Cardiac muscle cell (in vitro differentiated cells and primary cell): ENCODE data around the gene CEP20. TPM values are rescaled to one million over a fixed set of nuclear protein-coding genes. Genes with fewer than 3 reads are reported as not detected.

Experiments used
- DNase-seq, 2 donors: peaks; one replicate each; pipeline versions ENCODE4 v3.0.0 to v3.0.0-alpha.2; 2010 to 2017; ENCODE audit warnings: low read depth in 1 of 2, low spot score in 1 of 2
- H3K27ac ChIP-seq: fragments of 200-600 bp; sonication (generic); 2 replicates; pipeline ENCODE4 v1.5.1; 2016
- H3K27me3 ChIP-seq: fragments of 200-600 bp; sonication (generic); 2 replicates; pipeline ENCODE4 v1.6.0; 2016; ENCODE audit warnings: control low read depth
- H3K36me3 ChIP-seq: fragments of 200-600 bp; sonication (generic); 2 replicates; pipeline ENCODE4 v1.5.1; 2016; ENCODE audit warnings: control low read depth
- H3K4me1 ChIP-seq: fragments of 200-600 bp; sonication (generic); 2 replicates; pipeline ENCODE4 v1.8.1; 2017; ENCODE audit warnings: low read depth, mild to moderate bottlenecking, mixed run types
- H3K4me3 ChIP-seq: fragments of 200-600 bp; sonication (generic); 2 replicates; pipeline ENCODE4 v1.5.1; 2016; ENCODE audit warnings: mild to moderate bottlenecking
- H3K9me3 ChIP-seq: fragments of 200-600 bp; sonication (generic); 2 replicates; pipeline ENCODE4 v1.5.1; 2017; ENCODE audit warnings: low read depth, mild to moderate bottlenecking, control low read depth
- CTCF ChIP-seq: IDR thresholded peaks from 2 replicates; pipeline ENCODE4 v1.5.1; 2012; ENCODE audit warnings: low read depth, mild to moderate bottlenecking, low read length
- polyA plus RNA-seq: library from polyadenylated mRNA; unstranded; fragments of >200 nt; fragmentation: Nextera tagmentation; extraction: Ambion mirVana; gene quantifications from 2 replicates; pipeline ENCODE4 v1.2.1, GENCODE V29; 2016
- total RNA-seq: library from RNA; depleted of rRNA; stranded (reverse); fragments of >200 nt; gene quantifications from 2 replicates; pipeline ENCODE4 v1.2.3, GENCODE V29; 2016

Gene CEP20
- total and polyA plus RNA-seq, 2 experiments from 2014 or later = 14.8 to 21.4 TPM

GRCh38 chr16:15886078-15886477 lies 2.3 kb downstream of the CEP20 start:
- TF ChIP-seq CTCF = no peak
- no peak for DNase-seq
- Histone ChIP-seq H3K4me1 (no peaks in the 10 kb centered on the region), H3K27me3 (no peaks in the 10 kb centered on the region), H3K9me3 (no peaks in the 10 kb centered on the region), H3K27ac (no peak overlapping the region), H3K36me3 (peaks cover 9% of the 10 kb centered on the region), H3K4me3 (no peak overlapping the region)

- no peak for DNase-seq
- Histone ChIP-seq H3K9me3 (no peaks in the 10 kb centered on the region), H3K36me3 (peaks cover 9% of the 10 kb centered on the region), H3K27me3 (no peaks in the 10 kb centered on the region), H3K4me1 (no peaks in the 10 kb centered on the region), H3K4me3 (no peak overlapping the region), H3K27ac (no peak overlapping the region)
- no peak for TF ChIP-seq CTCF
Measured at GRCh38 chr16:15885560-15886001, 2.8 kb downstream of the CEP20 start.

GRCh38 chr16:15882563-15882962 lies 5.8 kb downstream of the CEP20 start:
- peaks cover 14% of the 10 kb centered on the region for H3K36me3 ChIP-seq
- no peak for DNase-seq
- no peaks in the 10 kb centered on the region for H3K4me1 ChIP-seq
- H3K9me3 ChIP-seq = no peaks in the 10 kb centered on the region
- H3K27ac ChIP-seq = no peak overlapping the region
- H3K4me3 ChIP-seq = no peak overlapping the region
- H3K27me3 ChIP-seq = no peaks in the 10 kb centered on the region
- TF ChIP-seq CTCF = no peak

- Histone ChIP-seq H3K4me3 (no peak overlapping the region), H3K4me1 (no peaks in the 10 kb centered on the region), H3K27ac (no peak overlapping the region), H3K9me3 (no peaks in the 10 kb centered on the region), H3K36me3 (peaks cover 17% of the 10 kb centered on the region), H3K27me3 (no peaks in the 10 kb centered on the region)
- DNase-seq = no peak
- TF ChIP-seq CTCF = no peak
Measured at GRCh38 chr16:15881794-15882379, 6.5 kb downstream of the CEP20 start.

GRCh38 chr16:15880434-15881308 lies 7.7 kb downstream of the CEP20 start:
- TF ChIP-seq CTCF = no peak
- no peaks in the 10 kb centered on the region for H3K4me1 ChIP-seq
- no peak for DNase-seq
- H3K9me3 ChIP-seq = no peaks in the 10 kb centered on the region
- H3K27ac ChIP-seq = no peak overlapping the region
- no peak overlapping the region for H3K4me3 ChIP-seq
- no peaks in the 10 kb centered on the region for H3K27me3 ChIP-seq
- peaks cover 17% of the 10 kb centered on the region for H3K36me3 ChIP-seq
